NCI-H226 (cell line): ENCODE measurements around the gene S100P.

ENCODE experiments used
- DNase-seq: peaks from one replicate; pipeline ENCODE4 v3.0.0-alpha.2; 2015

S100P gene

GRCh38 chr4:6673660-6674499, 19.8 kb upstream of the S100P start:
- peak; percentile 93 for DNase-seq

DNA sequence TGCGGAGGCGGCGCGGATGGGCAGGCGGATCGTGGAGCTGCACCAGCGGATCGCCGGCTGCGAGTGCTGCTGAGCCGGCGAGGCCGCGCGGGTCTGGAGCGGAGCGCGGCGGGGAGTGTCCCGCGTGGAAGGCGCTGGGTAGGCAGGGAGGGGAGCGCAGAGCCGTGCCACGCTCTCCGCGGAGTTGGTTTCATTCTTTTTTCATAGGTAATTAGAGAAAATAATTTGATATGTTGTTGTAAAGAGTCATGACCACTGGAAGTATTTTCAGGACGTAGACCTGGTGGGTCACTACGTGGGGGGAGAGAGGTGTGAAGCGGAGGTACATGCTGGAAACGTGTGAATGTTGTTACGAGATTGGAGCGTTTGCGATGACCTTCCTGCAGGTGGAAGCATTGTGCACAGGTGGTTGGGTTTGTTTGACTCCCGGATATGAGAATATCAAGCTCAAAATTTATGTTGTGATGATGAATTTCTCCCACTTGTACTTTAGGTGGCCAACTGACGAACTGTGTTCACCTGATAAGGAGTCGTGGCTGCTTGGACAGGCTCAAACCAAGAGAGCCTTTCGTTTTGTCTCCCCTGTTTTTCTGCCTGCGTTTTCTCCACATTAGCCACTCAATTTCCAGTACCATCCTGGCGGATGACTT, 19.1 kb upstream of the S100P start:
- peak; percentile 32 for DNase-seq

DNA sequence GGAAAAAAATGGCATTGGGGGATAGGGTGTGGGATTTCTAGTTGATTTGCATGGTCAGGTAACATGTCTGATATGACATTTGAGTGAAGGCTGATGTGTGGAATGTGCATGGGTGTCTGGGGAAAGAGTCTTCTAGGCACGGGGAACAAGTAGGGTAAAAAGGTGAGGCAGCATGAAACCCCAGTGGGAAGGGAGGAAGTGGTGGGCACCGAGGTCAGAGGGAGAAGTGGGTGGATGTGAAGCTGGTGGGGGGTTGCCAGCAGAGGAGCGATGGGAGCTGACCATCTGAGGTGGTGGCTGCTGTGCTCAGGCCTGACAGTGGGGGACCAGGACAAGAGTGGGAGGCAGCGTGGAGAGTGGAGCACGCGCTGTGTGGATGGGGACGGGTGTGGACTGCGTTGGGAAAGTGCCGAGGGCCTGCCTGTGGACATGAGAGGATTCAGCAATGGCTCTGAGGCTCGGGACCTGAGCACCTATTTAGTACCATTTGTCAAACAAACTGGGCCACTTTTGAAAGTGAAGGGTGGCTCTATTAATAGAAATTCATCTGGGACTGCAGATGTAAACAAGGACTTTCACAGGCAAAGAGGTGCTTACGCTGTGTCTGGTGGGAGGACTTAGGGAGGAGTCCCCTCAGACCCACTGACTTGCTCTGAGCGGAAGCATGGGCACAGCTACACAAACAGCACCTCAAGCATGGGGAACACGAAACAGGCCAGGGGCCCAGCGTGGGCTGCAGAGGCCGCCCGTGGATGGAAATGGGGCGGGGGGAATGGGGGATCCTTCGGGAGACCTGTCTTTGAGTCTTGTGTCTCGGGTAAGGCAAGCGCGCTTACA, 16.7 kb upstream of the S100P start:
- DNase-seq, result no peak

DNA sequence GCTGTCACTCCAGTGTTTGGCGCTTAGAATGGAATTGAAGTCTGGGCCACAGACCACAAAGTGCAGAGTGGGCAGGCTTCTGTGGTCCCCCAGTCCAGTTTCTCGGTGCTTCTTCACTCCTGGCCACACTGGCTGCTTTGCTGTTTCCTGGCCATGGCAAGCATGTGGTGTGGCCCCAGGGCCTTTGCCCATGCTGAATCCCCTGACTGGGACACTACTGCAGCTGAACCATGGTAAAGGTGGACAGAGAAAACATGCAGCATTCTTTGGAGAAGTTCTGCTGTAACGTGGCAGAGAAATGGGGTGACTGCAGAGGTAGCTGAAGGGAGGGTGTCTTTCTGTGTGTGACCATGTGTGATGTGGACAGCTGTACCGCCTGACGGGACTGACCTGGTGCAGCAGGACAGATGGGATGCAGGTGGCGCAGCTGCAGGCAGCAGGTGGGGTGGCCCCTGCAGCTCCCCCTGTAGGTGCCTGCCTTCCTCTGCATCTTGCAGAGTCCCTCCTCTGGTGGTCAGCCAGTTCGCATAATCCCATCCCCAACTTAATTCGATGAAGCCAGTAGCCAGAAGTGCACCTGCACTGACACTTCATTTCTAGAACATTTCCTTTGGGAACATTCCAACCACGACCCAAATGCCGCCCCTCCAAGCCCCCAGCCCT, 13.2 kb upstream of the S100P start:
- DNase-seq, result no peak

GRCh38 chr4:6681191-6681590, 12.5 kb upstream of the S100P start:
- DNase-seq, result no peak

- no peak for DNase-seq
These were observed 10.7 kb upstream of the S100P start for GRCh38 chr4:6682862-6683590.

DNA sequence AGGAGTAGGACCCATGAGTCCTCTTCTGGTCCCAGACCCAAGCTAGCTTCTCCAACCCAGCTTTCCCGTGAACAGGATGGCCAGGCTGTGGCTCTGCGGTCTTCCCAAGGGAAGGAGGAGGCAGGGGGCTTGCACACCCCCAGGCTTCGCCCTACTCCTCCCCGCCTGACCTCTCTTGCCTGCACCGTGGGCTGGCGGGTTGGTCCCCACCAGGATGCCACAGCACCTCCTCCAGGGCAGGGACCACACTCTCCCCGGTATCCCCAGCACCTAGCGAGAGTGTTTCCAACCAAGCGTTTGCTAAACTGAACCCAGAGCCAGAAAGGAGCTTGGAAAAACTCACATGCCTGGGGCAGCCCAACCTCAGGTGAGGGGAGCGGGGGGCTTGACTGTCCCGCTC, 9.0 kb upstream of the S100P start:
- DNase-seq, result no peak

- no peak for DNase-seq
These were observed 7.4 kb upstream of the S100P start for GRCh38 chr4:6686104-6686787.

GRCh38 chr4:6687947-6688878, 5.5 kb upstream of the S100P start:
- no peak for DNase-seq

DNA sequence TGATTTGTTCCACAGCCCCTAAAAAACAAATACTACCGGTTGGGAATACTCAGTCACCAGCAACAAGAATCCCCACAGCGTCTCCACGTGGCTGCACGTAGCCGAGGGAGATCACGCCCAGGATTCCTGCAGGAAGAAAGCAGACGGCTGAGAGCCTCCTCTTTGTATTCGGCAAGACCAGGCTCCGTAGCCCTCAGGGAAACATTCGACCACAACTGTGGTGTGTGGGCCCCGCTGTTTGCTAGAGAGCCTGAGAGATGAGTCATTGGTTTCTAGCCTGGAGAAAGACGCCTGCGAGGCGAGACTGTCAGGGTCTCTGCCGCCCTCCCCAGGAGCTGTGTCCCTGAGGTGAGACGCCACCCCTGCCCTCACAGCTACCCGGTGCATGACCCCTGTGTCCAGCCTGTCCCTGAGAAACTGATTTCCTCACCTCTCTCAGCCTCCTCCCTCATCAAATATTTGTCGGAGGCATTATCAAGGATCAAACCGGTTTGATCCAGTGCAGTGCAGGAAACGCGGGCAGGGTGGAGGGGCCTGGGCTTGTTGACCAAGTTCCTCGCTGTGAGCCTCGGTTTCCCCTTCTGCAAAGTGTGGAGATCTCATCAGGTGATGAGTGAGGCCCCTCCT, 4.7 kb upstream of the S100P start:
- peak; percentile 97 for DNase-seq

DNA sequence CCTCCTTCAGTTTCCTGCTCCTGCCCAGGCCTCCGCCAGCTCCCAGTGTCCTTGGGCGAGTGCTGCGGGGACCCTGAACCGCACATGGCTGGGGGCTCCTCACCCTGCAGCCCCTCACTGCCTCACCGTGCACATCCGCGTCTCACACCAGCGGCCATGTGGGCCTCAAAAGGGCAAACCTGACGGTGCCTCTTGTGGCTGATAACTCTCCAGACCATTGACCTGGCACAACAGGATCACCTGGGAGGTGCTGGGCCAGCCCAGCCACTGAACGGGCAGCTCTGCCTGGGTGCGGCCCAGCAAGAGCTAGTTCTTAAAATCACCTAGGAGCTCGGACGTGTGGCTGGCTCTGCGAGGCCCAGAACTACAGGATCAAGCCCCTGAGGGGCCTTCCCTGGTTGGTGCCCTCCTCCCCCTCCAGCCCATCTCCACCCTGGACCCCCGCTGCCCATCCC, 4.1 kb upstream of the S100P start:
- no peak for DNase-seq

DNA sequence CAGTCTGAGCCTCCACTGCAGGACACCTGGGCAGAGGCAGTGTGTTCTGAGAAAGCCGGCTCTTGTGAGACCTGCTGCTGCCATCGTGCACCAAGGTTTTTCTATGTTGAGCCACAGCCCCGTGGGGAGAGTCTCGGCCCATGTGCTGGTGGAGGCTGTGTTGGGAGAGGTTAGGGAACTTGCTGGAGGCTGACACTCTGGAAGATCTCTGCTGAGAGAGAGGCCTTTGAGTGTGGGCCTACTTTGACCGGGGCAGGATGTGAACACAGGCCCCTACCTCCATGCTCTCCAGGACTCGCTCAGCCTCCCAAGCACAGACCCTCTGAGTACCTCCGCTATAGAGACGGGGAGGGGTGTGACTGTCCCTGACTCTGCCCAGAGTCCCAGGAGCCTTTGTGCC, 1.3 kb upstream of the S100P start:
- no peak for DNase-seq

DNA sequence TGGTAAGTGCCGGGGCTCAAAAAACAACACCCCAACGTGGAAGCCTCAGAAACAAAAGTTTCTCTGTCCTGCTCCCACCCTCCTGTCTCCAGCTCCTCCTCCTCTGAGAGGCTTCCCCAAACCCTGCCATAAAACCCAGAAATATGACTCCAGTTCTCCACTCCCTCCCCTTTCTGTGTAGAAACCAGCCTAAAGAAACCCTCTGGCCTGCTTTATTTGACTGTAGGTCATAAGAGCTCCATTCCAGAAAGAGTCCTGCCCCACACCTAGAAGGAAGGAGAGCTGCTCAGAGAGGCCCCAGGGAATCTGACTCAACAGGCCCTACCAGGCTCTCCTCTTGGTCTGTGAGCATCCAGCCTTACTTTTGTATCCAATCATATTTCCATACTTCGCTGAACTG, 872 bp upstream of the S100P start:
- DNase-seq, result no peak

DNA sequence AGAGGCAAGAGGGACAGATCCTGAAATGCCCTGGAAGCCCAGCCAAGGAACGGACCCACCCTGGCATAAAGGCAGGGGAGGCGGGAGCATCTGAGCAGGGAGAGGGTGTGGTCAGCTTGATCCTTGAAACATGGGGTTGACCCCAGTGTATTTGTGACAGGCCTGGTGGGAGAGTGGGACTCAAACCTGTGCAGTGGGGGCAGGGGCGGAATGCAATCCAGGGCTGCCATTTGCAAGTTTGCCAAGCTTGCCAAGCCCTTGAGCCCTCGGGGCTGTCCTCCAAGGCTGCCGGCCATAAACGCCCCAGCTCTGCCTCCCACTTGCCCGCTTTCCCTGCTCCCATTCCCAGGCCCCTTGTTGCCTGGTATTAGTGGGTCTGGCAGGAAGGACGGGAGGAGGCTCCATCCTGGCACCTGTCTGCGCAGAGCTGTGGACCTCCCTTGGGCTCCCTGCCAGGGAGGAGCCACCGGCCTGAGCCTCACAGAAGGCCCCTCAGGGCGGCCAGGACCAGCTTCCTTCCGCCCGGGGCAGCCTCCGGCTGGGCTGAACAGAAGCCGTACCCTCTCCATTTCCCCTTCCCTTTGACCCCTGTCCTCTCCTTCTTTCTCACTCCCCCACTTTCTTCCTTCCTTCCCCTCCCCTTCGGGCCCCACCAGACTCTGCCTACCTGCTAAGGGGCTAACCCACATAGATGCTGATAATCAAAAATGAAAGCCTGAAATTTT, 661 bp downstream of the S100P start:
- DNase-seq, result no peak

GRCh38 chr4:6695660-6696610, 2.3 kb downstream of the S100P start:
- no peak for DNase-seq

GRCh38 chr4:6696611-6697010, 2.9 kb downstream of the S100P start:
- DNase-seq, result no peak

DNA sequence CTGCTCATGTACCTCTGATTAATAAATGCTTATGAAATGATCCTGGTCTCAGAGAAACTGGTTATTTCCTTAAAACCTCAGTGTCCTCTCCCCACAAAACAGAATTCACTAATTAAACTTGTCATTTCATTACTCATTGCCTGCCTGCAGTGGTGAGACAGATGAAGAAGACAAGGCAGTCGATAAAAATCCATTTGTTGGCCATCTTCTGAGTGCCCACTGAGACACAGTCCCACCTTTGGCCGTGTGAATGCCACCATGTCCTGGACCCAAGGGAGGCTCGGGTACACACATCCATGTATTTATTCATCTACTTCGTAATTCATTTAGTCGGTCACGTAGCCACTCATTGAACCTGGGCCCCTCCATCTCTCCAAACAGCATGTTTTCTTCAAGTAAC, 3.5 kb downstream of the S100P start:
- no peak for DNase-seq

GRCh38 chr4:6699388-6699787, 5.7 kb downstream of the S100P start:
- no peak for DNase-seq
